A549 treated with CpdA at 1 μM for 4 hours (cell line): Measurements from ENCODE around the gene IKZF4. TPM values are rescaled to one million over a fixed set of nuclear protein-coding genes. Genes with fewer than 3 reads are reported as not detected.

ENCODE experiments used
- total RNA-seq: library from RNA; stranded (reverse); fragments of 200-300 nt; extraction: Qiagen RNA extraction; gene quantifications from 5 replicates; pipeline ENCODE4 v1.2.3, GENCODE V29; 2022; ENCODE audit warnings: low read depth

IKZF4 gene
- 2.1 to 3.1 TPM (median 2.6 TPM) in 5 replicates for total RNA-seq

DNA sequence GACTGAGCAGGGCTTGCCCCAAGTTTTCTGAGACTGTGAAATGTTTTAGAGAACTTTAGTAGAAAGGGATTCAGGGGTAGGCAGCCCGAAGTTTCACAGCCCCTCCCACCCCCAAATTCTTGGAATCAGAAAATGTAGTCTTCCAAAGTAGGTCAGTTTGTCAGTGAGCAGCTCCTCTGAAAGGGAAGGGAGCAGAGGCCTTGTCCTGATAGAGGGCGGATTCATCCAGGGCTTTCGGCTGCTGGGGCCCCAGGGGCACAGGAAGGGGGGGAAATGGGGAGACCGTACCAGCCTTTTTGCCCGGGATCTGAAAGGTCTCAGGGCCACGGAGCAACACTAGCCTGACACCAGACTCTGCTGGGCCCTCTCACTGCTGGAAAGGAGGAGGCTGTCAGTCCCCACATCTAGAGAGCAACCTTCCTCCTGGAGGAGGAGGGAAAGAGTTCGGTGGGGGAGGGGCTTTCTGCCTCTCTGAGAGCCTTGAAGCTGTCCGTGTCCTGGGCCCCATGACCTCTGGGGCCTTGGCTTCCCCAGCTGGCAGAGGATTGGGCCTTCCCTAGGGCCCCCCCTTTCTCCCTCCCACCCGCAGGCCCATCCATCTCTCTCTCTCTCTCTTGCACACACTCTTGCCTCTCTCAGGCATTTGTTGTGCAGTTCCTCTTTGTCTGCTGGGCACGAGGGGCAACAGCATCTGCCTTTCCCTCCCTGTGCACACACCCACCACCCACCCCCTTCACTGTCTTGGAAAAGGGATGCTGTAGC, at the start of gene IKZF4:
Gene IKZF4 (plus strand): TSS at position 621 of the 762 bp plus-strand sequence. CDS start 451 bp downstream, outside the sequence.

DNA sequence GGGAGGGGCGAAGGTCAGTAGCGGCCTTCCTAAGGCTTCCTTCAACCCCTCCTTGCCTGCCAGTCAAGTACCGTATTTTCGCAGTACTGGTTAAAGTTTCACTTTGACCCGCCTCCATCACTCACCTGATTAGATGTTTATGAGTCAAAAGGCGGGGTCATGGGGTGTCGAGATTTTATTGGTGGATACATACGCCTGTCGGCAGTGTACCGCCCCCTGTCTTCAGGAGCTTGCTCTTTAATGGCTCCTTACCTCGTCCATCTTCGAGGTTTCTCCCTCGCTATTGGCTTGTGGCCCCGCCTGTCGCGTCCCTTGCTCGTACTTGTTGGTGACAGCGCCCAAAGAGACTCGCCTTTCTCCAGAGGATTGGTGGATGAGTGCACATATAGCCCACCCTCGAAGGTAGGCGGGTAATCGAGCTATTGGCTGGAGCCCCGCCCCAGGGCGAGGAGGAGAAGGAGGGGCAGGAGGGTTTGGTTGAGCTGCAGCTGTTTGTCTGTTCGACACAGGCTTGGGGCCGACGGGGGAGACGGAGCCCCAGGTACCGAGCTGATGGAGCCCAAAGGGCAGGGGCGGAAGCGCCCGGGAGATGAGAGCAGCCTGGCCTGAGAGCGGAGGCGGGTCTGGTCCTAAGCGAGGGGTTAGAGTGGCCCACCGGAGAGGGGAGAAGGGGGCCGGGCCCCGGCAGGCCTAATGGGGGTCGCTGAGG, 47.1 kb upstream of the IKZF4 start, which contains the start of gene RAB5B:
Gene RAB5B (plus strand): TSS at position 480 of the 709 bp plus-strand sequence. CDS start 12,883 bp downstream, outside the sequence.

DNA sequence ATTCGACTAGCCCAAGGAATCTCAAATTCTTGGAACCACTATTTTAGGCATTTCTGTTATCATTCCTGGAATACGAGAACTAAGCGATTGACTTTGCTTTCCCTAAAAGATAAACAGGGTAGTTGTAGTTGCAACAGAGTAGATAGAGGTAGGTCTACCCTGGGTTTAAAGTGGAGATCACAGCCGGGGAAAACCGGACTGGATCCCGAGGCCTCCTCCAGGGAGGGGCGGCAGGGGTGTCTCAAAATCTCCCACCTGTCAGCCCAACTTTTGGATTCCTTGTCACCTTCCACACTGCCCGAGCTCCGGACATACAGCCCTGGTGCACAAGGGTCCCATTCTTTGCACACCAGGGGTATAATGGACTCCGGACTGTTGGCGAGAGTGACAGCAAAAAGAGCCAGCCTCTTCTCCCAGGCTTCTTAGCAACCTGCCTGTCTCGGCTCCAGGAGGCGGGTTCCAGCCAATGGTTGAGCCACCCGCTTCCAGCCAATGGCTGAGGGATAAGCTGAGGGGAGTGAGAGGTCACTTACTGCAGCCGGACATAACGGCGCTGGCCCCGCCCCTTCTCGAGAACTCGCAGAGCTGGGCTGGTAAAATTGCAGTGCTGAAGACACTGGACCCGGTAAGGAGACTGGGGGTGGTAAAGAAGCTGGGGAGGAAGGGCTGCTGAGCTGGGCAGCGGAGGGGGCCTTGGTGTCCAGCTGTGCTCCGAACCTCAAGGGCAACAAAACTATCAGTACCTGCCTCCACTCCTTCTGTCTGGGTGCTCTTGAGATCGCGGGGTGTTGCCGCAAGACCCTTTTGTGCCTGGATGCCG, 23.9 kb upstream of the IKZF4 start, which contains the start of gene SUOX:
Gene SUOX (plus strand): TSS at position 562 of the 820 bp plus-strand sequence. CDS start 4,946 bp downstream, outside the sequence.

DNA sequence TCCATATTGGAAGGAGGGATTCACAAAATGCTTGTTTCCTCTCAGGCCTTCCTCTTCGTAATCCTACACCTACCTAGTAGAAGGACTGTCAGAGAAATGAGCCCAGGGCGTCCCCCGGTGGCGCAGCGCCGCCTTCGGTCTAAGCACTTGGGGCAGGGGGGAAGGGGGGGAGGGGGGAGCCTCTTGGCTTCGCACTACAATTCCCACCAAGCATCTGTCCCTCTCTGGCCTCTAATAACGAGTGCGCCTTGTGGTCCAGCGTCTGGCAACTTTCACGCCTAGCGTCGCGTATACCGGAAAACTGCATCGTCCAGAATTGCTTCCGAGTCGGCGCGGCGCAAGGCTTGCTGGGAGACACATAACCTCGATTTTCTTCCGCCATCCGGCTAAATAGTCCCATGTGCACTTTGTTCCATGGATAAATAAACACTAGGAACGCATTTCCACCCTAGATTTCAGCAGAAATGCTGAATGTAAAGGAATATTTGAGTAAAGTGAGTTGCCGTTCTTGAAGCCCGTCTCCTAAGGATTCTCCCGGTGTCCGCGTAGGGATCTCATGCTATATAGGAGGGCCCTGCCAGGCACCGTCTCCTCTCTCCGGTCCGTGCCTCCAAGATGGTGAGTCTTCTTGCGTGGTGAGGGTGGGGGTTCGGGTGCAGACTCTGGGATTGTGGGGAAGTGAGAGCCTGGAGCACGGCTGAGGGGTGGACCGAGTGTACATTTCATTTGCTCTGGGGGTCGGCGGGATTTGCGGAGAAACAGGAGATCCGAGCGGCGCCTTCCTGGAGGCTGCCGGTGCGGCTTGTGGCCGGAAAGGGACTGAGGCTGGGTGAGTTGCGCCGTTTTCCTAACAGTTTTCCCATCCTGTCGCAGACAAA, 20.9 kb downstream of the IKZF4 start, which contains the start of gene RPS26:
Gene RPS26 (plus strand): TSS at position 367 of the 878 bp plus-strand sequence. CDS start 249 bp downstream, at position 616.

DNA sequence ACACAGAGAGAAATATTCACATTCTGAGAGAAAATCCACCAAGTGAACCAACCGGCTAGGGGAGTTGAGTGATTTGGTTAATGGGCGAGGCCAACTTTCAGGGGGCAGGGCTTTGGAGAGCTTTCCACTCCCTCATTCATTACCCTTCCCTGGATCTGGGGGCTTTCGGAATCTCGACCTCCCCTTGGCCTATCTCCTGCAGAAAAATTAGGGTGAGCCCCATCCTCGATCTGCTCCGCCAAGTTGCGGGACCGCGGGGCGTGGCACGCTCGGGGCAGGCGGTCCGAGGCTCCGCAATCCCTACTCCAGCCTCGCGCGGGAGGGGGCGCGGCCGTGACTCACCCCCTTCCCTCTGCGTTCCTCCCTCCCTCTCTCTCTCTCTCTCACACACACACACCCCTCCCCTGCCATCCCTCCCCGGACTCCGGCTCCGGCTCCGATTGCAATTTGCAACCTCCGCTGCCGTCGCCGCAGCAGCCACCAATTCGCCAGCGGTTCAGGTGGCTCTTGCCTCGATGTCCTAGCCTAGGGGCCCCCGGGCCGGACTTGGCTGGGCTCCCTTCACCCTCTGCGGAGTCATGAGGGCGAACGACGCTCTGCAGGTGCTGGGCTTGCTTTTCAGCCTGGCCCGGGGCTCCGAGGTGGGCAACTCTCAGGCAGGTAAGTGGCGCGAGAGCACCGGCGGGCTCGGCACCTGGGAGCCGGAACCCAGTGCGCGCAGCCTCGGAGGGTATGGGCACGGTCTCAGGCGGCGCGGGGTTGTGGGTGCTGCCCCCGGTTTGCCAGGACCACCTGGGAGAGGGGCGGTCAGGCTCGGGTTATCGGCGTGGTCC, 59.1 kb downstream of the IKZF4 start, which contains the start of gene ERBB3:
Gene ERBB3 (plus strand): TSS at position 443 of the 833 bp plus-strand sequence. CDS start 136 bp downstream, at position 579.

Other genes with a start within 250 kb of the IKZF4 start
- gene SARNP, start 203.3 kb upstream of the IKZF4 start, total RNA-seq, result 90.6 to 139 TPM (median 98.9 TPM) in 5 replicates
- 60.9 to 104 TPM (median 99.8 TPM) in 5 replicates for gene ORMDL2, start 203.0 kb upstream of the IKZF4 start, total RNA-seq
- gene DNAJC14, start 191.5 kb upstream of the IKZF4 start, total RNA-seq, result 18.4 to 24.4 TPM (median 22.7 TPM) in 5 replicates
- 0.06 to 0.22 TPM (median 0.15 TPM) in 4 of 5 replicates, not detected in the other for gene MMP19, start 178.1 kb upstream of the IKZF4 start, total RNA-seq
- gene PYM1, start 93.1 kb upstream of the IKZF4 start, total RNA-seq, result 34.5 to 41.3 TPM (median 37.6 TPM) in 5 replicates
- 16.2 to 24.4 TPM (median 16.9 TPM) in 5 replicates for gene DGKA, start 89.9 kb upstream of the IKZF4 start, total RNA-seq
- gene PMEL, start 55.0 kb upstream of the IKZF4 start, total RNA-seq, result 0.46 to 1.1 TPM (median 0.77 TPM) in 5 replicates
- gene CDK2, start 54.2 kb upstream of the IKZF4 start, total RNA-seq, result 48.9 to 59.9 TPM (median 56.5 TPM) in 5 replicates
- gene RAB5B, start 47.0 kb upstream of the IKZF4 start, total RNA-seq, result 30.6 to 39.1 TPM (median 37.3 TPM) in 5 replicates
- 8.0 to 11.5 TPM (median 10.4 TPM) in 5 replicates for gene SUOX, start 23.8 kb upstream of the IKZF4 start, total RNA-seq
- 625 to 834 TPM (median 733 TPM) in 5 replicates for gene RPS26, start 20.9 kb downstream of the IKZF4 start, total RNA-seq
- 1.4 to 2.8 TPM (median 1.6 TPM) in 5 replicates for gene ERBB3, start 59.1 kb downstream of the IKZF4 start, total RNA-seq
- 303 to 383 TPM (median 320 TPM) in 5 replicates for gene PA2G4, start 83.5 kb downstream of the IKZF4 start, total RNA-seq
- 4,992 to 6,106 TPM (median 5,652 TPM) in 5 replicates for gene RPL41, start 95.6 kb downstream of the IKZF4 start, total RNA-seq
- gene ZC3H10, start 97.2 kb downstream of the IKZF4 start, total RNA-seq, result 2.2 to 3.8 TPM (median 3.1 TPM) in 5 replicates
- gene ESYT1, start 107.2 kb downstream of the IKZF4 start, total RNA-seq, result 62.8 to 69.8 TPM (median 63.7 TPM) in 5 replicates
- gene MYL6B, start 131.5 kb downstream of the IKZF4 start, total RNA-seq, result 66.1 to 86.2 TPM (median 83.4 TPM) in 5 replicates
- gene MYL6, start 137.3 kb downstream of the IKZF4 start, total RNA-seq, result 2,112 to 2,769 TPM (median 2,181 TPM) in 5 replicates
- 32.3 to 42.9 TPM (median 37.8 TPM) in 5 replicates for gene SMARCC2, start 168.4 kb downstream of the IKZF4 start, total RNA-seq
- 20.9 to 27.7 TPM (median 25.3 TPM) in 5 replicates for gene RNF41, start 200.9 kb downstream of the IKZF4 start, total RNA-seq
- gene NABP2, start 203.3 kb downstream of the IKZF4 start, total RNA-seq, result 55.5 to 65.1 TPM (median 61.3 TPM) in 5 replicates
- 0.13 TPM in 1 of 5 replicates, not detected in the others for gene SLC39A5, start 209.0 kb downstream of the IKZF4 start, total RNA-seq
- 40.5 to 51.3 TPM (median 45.3 TPM) in 5 replicates for gene ANKRD52, start 237.3 kb downstream of the IKZF4 start, total RNA-seq
- gene COQ10A, start 245.9 kb downstream of the IKZF4 start, total RNA-seq, result 17.7 to 20.7 TPM (median 19.9 TPM) in 5 replicates